GM18867 (cell line): Measurements from ENCODE around the gene RIMKLB.
"Not testable (repeated sequence)": the region's sequence is repeated elsewhere in the genome, so short reads cannot be mapped to it uniquely, and the experiment has no call there.

Experiments
- ATAC-seq: cut with Tn5 transposase; IDR thresholded peaks from one replicate; pipeline ENCODE4 v1.9.1; 2021; ENCODE audit warnings: mild to moderate bottlenecking, moderate library complexity; ENCODE audit not compliant: unreplicated experiment

RIMKLB gene

DNA sequence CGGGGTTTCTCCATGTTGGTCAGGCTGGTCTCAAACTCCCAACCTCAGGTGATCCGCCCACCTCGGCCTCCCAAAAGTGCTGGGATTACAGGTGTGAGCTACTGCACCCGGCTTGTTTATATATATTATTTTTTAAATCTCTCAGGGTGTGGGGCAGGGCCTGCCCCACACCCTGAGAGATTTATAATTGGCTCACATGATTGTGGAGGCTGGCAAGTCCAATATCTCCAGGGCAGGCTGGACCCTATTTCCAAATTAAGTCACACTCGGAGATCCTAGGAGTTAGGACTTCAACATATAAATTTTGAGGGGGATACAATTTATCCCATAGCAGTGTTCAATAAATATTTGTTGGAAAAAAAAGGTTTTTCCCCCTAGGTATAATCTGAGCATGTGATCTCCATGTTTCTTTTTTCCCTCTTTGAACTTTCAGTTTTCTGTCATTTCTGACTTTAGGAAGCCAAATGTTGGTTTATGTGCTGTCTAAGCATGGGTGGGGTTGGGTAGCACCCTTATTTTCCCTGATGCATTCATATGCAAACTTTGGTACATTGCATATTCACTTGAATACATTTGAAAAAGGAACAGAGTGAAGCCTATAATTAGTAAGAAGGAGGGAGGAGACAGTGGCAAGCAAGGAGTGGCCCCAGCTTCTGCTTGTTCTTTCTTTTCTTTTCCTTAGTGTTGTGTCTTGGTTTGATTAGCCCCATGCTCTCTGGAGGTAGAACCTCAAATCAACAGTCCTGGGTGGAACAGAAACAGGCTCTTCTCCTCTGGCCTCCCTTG lies 116.0 kb downstream of the RIMKLB start:
- ATAC-seq: no peak

DNA sequence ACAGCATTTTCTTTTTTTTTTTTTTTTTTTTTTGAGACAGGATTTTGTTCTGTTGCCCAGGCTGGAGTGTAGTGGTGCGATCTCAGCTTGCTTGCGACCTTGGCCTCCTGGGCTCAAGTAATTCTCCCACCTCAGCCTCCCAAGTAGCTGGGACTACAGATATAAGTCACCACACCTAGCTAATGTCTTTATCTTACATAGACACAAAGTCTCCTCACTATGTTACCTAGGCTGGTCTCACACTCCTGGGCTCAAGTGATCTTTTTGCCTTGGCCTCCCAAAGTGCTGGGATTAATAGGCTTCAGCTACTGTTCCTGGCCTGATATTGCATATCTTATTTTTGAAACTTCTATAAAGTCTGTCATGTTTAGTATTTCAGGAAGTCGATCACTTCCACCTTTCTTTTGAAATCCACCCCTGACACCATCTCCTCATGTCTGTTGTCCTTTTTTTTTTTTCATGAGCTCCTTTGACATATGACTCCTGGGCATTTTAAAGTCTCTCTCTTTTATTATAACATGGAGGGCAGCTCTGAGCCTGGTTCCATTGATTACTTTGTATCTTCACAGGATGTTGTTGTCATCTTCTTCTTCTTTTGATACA lies 118.8 kb downstream of the RIMKLB start:
- no peak for ATAC-seq

DNA sequence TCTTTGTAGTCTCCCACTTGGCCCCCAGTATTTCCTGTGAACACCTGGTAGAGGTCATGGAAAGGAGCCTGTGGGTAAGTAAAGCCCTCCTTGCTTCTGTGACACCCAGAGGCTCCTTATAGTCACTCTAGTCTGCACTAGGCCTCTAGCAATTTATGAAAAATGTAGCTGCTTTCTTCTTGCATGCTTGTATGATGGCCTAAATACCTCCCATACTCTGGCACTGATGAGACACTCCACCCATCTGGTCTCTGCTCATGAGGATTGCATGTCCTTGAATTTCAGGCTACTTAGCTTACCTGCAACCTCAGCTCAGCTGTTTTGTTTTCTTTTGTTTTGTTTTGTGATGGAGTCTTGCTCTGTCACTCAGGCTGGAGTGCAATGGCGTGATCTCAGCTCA lies 120.1 kb downstream of the RIMKLB start:
- ATAC-seq: no peak

DNA sequence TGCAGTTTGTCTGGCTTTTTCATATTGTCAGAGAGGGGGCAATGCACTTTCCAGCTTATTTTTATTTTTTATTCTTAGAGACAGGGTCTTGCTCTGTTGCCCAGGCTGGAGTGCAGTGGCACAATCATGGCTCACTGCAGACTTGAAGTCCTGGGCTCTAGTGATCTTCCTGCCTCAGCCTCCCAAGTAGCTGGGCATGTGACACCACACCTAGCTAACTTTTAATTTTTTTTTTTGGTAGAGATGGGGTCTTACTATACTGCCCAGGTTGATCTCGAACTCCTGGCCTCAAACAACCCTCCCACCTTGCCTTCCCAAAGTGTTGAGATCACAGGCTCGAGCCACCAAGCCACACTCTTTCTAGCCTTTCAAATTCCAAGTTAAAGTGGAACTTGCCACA lies 120.7 kb downstream of the RIMKLB start:
- ATAC-seq: no peak

DNA sequence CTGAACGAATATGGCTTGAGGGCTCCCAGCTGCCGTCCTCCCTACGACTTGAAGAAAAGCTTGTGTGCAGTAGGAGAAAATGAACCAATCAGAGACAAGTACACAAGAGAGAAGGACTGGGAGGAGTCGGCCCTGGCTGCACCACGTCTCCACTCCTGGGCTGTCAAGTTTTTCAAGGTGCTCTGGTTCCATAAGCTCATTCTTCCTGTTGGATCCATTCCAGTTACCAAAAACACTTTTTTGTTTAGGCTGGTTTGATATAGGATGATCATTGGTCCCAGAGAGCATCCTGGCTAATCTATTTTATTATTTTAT lies 121.8 kb downstream of the RIMKLB start:
- ATAC-seq: no peak

DNA sequence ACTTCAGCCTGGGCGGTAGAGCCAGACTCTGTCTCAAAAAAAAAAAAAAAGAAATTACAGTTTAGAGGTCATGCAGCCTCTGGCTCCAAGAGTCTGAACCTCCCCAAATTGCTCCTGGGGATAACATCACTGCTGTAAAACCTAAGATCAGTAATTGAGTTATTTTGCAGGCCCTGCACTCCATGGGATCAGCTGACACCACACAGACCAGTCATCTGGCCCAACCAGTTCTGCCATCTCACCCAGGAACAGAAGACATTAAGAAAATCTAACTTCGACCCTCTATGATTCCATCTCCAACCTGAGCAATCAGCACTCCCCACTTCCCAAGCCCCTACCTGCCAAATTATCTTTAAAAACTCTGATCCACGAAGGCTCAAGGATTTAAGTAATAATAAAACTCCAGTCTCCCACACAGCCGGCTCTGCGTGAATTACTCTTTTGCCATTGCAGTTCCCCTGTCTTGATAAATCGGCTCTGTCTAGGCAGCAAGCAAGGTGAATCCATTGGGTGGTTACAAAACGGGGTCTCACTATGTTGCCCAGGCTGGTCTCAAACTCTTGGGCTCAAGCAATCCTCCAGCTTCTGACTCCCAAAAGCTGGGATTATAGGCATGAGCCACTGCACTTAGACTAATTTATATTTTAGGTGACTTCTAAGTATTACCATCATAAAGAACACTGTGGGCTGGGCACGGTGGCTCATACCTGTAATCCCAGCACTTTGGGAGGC lies 123.1 kb downstream of the RIMKLB start:
- ATAC-seq: not testable (repeated sequence)

DNA sequence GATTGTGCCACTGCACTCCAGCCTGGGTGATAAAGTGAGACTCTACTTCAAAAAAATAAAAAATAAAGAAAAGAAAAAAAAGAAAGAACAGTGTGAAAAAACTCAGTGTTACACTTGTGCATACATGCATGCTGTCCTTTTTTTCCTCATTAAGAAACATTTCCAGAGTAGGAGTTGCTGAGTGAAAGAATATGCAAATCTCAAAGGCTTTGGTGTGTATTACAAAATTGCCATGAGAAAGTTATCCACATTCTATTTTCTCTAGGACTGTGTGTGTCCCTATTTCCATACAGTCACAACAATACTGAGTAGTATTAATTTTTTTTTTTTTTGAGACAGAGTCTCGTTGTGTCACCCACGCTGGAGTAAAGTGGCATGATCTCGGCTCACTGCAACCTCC lies 123.8 kb downstream of the RIMKLB start:
- ATAC-seq: no peak

DNA sequence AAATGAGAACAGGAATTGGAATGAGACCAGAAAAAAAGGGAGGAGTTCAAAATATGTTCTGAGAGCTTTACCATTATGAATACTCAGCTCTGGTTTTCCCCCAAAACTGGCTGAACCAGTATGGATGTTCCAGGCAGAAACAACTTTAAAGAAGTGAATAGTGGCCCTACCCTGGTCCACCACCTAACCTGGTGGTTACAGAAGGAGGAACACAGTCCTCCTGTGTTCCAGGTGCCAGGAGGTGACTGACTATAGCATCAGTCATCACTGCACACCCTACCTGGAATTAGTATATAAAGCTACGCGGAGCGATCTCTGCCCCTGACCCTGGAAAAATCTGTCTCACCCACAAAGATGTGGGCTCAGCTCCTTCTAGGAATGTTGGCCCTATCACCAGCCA lies 124.5 kb downstream of the RIMKLB start, which contains the start of gene A2ML1:
Gene A2ML1 (plus strand): TSS at position 324 of the 400 bp plus-strand sequence. CDS start 31 bp downstream, at position 355.
- no peak for ATAC-seq

DNA sequence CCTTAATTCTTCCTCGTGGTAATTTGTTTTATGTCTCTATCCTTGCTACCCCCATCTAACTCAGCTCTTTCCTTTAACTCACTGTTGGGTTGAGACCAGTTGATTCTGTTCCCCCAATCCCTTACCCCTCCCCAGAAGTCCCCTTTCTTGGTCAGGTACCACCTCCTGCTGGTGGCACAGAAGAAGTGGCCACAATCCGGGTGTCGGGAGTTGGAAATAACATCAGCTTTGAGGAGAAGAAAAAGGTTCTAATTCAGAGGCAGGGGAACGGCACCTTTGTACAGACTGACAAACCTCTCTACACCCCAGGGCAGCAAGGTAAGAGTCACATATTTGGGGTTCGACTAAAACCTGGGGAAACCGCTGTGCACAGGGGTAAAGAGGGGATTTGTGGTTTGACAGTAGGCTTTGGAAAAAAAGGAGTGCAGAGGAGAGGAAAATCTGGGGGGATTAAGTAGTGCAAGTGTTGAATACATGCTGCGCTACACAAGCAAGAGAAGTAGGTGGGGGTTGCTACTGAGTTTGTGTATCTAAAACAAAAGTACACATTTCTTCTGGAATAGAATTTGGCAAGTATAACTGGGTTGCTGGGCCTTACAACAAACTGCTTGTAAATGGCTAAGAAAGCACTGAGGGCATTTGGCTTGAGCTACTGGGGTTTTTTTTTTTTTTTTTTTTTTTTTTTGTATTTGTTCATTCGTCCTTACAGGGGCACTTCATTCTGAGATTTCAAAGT lies 125.9 kb downstream of the RIMKLB start:
- ATAC-seq: no peak

DNA sequence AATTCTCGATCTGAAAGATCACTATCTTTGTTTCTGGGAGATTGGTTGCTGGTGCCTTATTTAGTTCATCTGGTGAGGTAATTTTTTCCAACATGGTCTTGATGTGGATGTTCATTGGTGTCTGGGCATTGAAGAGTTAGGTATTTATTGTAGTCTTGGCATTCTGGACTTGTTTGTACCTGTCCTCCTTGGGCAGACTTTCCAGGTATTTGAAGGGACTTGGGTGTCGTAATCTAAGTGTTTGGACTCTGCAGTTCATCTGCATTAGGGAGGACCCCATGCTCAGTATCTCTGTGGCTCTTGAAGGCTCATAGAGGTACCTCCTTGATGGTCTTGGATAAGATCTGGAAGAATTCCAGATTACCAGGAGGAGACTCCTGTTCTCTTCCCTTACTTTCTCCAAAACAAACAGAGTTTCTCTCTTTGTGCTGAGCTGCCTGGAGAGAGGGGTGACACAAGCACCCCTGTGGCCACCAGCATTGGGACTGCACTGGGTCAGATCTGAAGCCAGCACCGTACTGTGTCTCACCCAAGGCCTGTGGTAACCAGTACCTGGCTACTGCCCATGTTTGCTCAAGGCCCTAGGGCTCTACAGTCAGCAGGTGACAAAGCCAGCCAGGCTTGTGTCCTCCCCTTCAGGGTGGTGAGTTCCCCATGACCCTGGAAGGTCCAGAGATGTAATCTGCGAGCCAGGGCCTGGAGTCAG lies 129.9 kb downstream of the RIMKLB start:
- no peak for ATAC-seq

DNA sequence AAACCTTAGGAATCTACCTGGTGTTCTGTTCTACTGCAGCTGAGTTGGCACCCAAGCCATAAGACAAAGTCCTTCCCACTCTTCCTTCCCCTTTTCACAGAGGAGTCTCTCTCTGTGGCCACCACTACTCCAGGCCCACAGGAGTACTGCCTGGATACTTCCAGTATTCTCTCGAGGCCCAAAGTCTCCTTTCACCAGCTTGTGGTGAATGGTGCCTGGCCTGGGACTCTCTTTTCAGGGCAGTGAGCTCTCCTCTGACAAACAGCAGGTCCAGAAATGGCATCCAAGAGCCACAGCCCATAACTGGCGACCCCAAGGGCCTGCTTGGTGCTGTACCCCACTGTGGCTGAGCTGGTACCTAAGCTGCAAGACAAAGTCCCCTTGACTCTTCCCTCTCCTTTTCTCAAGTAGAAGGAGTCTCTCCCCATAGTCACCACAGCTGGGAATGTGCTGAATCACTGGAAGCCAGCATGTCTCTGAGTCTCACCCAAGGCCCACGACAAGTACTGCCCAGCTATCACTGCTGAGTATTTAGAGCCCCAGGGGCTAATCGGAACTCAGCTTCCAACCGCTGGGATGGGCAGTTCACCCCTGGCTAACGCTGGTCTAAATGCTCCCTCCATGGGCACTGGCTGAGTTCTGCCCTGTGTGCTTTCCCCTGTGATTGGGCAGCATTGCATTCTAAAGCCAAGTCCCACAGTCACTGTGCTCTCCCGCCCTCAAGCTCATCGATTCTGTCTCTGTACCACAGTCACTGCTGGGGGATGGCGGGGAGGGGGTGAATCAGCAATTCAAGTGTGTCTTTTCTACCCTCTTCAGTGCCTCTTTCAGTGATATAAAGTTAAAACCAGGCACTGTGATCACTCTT lies 130.7 kb downstream of the RIMKLB start:
- no peak for ATAC-seq

DNA sequence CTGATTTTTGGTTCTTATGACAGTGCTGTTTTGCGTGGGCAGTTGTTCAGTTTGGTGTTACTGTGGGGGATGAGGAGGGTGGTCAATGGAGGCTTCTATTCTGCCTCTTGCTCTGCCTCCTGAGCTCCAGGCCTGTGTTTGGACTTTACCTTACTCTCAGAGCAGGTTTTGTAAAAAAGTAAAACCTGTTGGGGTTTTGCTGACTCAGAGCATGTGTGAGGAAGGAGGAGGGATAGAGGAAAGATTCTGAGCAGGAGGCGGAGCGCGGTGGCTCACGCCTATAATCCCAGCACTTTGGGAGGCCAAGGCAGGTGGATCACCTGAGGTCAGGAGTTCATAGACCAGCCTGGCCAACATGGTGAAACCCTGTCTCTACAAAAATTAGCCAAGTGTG lies 131.3 kb downstream of the RIMKLB start:
- ATAC-seq: no peak

DNA sequence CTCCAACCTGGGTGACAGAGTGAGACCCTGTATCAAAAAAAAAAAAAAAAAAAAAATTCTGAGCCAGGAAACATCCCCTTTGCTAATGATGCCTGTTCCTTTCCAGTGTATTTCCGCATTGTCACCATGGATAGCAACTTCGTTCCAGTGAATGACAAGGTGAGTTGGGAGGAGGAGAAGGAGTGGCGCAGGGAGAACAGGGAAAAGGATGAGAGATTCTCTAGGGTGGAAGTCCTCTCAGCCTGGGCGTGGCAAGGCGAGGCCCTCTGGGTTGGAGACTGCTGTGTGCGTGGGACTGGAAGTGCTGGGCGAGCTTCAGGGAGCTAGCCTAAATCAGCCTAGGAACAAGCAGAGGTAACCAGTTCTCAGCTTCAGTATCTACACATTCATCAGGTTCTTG lies 131.8 kb downstream of the RIMKLB start:
- ATAC-seq: no peak

DNA sequence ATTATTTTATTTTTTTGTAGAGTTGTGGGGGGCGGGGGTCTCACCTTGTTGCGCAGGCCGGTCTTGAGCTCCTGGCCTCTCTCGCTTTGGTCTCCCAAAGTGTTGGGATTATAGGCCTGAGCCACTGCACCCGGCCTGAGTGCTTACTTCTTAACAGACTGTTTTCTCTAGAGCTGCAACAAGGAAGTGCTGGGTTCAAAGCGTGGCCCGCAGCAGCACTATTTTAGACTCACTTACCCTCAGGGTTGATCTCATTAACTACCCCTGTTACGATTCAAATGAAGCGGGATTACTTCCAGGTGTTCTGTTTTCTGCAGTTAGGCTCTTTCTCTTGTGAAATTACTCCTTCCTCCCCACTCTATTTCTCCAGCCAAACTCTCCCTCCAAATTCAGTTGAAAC lies 133.3 kb downstream of the RIMKLB start:
- no peak for ATAC-seq

DNA sequence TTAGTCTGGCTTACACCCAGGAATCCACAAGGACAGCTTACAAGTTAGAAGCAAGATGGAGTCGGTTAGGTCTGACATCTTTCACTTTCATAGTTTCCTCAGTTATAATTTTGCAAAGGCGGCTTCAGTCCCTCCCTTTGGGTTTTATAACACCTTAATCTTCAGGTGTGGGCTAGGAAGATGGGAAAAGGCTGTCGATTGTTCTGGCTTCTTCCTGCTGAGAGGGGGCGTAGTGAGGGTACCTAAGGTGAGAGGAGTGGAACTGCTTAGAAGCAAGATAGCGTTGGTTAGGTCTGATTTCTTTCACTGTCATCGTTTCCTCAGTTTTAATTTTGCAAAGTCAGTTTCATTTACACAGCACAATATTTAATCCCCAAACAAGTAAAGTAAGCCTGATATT lies 134.7 kb downstream of the RIMKLB start:
- no peak for ATAC-seq
